GM12875 (cell line): ENCODE data around the gene EMC6.

Experiments used
- H3K4me3 ChIP-seq: one replicate; pipeline ENCODE4 v1.5.1; 2011; ENCODE audit warnings: low read depth, low read length, control low read depth
- TF ChIP-seq, protein P1 (sequence below): IDR thresholded peaks from 2 replicates; pipeline ENCODE4 v1.5.1; 2011; ENCODE audit warnings: low read depth, mild to moderate bottlenecking, control low read depth, inconsistent platforms, low read length, moderate library complexity, borderline replicate concordance; ENCODE audit not compliant: insufficient read depth

Gene EMC6

DNA sequence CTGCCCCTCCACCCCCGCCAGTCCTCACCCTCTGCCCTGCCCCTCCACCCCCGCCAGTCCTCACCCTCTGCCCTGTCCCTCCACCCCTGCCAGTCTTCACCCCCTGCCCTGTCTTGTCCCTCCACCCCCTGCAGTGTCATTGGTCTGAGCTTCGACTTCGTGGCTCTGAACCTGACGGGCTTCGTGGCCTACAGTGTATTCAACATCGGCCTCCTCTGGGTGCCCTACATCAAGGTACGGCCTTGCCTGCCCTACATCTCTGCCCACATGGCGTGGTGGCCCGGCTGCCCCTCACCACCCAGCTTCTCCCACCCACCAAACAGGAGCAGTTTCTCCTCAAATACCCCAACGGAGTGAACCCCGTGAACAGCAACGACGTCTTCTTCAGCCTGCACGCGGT is 12.3 kb upstream of the EMC6 start:
- TF ChIP-seq, protein P1, sequence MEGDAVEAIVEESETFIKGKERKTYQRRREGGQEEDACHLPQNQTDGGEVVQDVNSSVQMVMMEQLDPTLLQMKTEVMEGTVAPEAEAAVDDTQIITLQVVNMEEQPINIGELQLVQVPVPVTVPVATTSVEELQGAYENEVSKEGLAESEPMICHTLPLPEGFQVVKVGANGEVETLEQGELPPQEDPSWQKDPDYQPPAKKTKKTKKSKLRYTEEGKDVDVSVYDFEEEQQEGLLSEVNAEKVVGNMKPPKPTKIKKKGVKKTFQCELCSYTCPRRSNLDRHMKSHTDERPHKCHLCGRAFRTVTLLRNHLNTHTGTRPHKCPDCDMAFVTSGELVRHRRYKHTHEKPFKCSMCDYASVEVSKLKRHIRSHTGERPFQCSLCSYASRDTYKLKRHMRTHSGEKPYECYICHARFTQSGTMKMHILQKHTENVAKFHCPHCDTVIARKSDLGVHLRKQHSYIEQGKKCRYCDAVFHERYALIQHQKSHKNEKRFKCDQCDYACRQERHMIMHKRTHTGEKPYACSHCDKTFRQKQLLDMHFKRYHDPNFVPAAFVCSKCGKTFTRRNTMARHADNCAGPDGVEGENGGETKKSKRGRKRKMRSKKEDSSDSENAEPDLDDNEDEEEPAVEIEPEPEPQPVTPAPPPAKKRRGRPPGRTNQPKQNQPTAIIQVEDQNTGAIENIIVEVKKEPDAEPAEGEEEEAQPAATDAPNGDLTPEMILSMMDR: no peak
- no peak overlapping the region for H3K4me3 ChIP-seq

DNA sequence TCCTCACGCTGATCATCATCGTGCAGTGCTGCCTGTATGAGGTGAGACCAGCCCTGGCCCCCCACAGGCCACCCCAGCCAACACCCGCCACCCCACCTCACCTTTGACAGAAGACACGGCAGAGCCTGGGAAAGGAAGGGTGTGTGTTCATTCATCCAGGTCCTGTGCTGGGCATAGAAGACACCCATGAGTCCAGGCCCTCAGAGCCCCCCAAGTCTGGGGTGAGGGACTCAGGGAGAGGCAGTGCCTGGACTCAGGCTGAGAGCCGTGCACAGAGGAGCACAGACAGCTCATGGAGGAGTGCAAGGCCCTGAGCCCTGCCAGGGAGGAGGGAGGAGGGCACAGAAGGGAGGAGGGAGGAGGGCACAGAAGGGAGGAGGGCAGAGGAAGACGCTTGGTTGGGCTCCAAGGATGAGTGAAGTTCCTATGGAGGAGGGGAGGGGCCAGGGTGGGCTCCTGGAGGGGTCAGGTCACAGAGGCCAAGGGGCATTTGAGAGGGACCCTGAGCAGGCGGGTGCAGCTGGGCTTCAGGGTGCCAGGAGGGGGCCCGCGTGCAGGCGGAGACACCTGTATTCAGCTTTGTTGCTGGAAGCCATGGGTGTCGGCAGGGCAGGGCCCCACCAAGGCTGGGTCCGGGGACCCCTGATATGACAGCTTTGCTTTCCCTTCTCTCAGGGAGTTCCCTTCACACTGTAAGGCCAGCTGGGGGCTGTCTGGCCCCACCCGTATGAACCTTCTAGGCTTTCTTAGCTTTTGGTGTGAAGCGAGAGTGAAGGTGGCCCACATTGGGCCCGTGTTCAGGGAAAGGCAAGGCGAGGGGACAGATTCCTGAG is 11.6 kb upstream of the EMC6 start:
- no peak overlapping the region for H3K4me3 ChIP-seq
- TF ChIP-seq, protein P1: no peak

DNA sequence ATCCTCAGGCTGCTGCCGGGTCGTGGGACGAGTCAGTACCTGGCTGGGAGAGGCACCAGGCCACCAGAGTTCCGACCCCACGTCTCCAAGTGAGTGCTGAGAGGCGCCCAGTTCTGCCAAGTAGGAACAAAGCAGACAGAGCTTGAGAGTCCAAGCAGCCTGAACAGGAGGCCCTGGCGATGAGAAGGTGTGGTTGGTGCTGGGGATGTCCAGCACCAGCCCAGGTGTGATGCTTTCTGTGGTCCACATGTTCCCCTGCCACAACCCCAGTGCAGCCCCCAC is 11.1 kb upstream of the EMC6 start:
- TF ChIP-seq, protein P1: no peak
- H3K4me3 ChIP-seq: no peak overlapping the region

DNA sequence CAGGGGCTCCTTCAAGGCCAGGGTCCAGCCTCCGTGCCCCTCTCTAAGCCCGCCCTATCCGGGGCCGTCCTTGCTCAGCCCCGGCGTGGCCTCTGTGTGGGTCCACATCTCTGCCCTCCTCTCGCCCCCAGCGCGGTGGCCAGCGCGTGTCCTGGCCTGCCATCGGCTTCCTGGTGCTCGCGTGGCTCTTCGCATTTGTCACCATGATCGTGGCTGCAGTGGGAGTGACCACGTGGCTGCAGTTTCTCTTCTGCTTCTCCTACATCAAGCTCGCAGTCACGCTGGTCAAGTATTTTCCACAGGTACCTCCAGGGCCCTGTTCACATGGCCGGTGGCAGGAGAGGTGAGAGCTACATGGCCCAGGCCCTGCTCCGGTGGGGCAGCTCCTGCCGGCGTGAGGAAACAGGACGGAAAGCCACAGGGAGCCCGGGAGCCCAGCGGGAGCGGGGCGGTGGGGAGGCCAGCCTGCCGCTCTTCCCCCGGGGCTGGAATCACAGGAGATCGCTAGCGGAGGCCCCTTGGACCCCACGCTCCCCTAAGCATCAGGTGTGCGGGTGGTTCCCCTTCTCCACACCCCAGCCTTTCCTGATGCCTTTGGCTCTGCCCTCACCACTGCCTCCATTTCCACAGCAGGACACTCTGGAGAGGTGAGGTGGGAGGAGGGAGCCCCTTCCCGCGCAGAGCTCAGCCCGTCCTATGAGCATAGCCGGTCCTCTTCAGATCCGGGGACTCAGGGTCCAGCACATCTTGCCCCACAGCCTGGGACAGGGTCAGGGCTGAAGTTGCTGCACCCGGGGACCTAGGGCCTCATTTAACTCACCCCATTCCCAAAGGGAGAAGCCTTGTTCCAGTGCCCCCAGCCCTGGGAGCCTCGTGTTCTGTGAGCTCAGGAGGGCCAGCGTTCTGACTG is 10.5 kb upstream of the EMC6 start:
- H3K4me3 ChIP-seq: no peak overlapping the region
- TF ChIP-seq, protein P1: no peak

DNA sequence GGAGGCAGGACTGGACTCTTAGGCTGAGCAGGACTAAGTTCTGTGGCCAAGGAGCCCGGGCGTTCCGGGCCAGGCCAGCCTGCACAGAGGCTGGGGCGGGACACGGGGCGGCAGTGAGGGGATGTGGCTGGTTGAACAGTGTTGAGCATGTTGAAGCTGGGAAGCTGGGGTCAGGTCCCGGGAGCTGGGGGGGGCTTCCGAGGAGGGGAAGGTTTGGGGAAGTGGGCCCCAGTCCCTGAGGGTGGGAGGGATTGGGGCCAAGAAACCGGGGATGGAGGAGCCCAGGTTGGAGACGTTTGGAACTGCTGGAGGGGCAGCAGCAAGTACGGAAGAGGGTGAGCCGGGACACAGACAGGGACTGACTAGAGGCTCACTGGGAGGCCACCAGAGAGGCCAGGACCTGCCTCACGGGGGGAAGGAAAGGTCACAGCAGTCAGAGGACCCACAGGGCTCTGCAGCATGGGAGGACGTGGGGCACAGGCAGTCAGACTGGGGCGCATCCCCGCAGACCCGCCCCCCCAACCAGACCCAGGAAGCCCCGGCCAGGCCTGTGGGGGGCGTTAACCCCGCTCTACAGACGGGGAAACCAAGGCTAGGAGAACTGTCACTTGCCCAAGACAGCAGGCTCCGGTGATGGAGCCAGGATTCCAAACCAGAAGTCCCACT is 9.7 kb upstream of the EMC6 start:
- TF ChIP-seq, protein P1: no peak
- no peak overlapping the region for H3K4me3 ChIP-seq

DNA sequence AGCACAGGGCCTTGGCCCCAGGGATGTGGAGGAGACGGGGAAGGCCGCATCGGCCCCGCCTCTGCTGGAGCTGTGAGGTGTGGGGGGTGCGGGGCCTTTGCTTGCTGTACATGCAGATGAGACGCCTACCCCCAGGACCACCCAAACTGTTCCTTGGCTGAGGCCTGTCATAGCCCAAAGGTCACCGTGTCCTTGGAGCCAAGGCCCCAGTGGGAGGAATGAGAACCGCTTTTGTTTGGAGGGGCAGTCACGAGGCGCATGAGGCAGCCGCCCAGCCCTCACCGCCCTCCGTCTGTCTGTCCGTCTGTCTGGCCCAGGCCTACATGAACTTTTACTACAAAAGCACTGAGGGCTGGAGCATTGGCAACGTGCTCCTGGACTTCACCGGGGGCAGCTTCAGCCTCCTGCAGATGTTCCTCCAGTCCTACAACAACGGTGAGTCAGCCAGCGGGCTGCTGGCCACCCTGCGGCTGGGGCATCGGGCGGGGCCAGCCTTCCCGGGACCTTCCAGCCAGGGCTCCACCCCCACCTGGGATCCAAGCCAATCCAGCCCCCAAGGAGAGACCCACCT is 9.0 kb upstream of the EMC6 start:
- TF ChIP-seq, protein P1: no peak
- H3K4me3 ChIP-seq: no peak overlapping the region
